H1 (cell line): ENCODE results near the gene POLR1D. TPM values are rescaled to one million over a fixed set of nuclear protein-coding genes. Genes with fewer than 3 reads are reported as not detected.

Source experiments
- CTCF ChIA-PET: fragments of 300-600 bp; sonication (Branson Sonifier 250); formaldehyde crosslinking; loops from one replicate; lab custom pipeline; 2021; ENCODE audit not compliant: partially characterized antibody; lab: Charles Lee
- POLR2A ChIA-PET: fragments of 300-600 bp; sonication (Branson Sonifier 250); formaldehyde crosslinking; loops from one replicate; lab custom pipeline; 2021; ENCODE audit warnings: inconsistent platforms; ENCODE audit not compliant: partially characterized antibody; lab: Charles Lee
- DNase-seq, 2 experiments: peaks; one replicate each; pipeline versions ENCODE4 v3.0.0 to v3.0.0-alpha.2; 2010 to 2022; ENCODE audit warnings: low spot score in 2 of 2, low read depth in 1 of 2, mixed read lengths in 1 of 2
- FAIRE-seq: peaks from 2 replicates; lab custom pipeline; 2011; peaks lifted over from hg19 to GRCh38; lab: Jason Lieb, UNC
- H2AFZ ChIP-seq: 2 replicates; pipeline ENCODE4 v1.8.1; 2012; ENCODE audit warnings: low read length, inconsistent platforms
- H2AK5ac ChIP-seq: 2 replicates; pipeline ENCODE4 v1.6.1; 2013; ENCODE audit warnings: low read depth, low read length
- H2BK120ac ChIP-seq: replicated peaks from 2 replicates; pipeline ENCODE3; 2013; ENCODE audit warnings: low read depth, low read length, inconsistent platforms
- H2BK12ac ChIP-seq: 2 replicates; pipeline ENCODE4 v1.6.1; 2013; ENCODE audit warnings: low read depth, low read length
- H2BK15ac ChIP-seq: 2 replicates; pipeline ENCODE4 v1.6.1; 2013; ENCODE audit warnings: low read length
- H2BK20ac ChIP-seq: 2 replicates; pipeline ENCODE4 v1.6.1; 2013; ENCODE audit warnings: low read length
- H2BK5ac ChIP-seq: 2 replicates; pipeline ENCODE4 v1.6.1; 2013; ENCODE audit warnings: low read depth, low read length
- H3K14ac ChIP-seq: 2 replicates; pipeline ENCODE4 v1.6.1; 2013; ENCODE audit warnings: inconsistent platforms; ENCODE audit not compliant: insufficient read length
- H3K18ac ChIP-seq: 2 replicates; pipeline ENCODE4 v1.6.1; 2013; ENCODE audit warnings: low read length; ENCODE audit errors: extremely low read depth
- H3K23ac ChIP-seq: 2 replicates; pipeline ENCODE4 v1.6.1; 2013; ENCODE audit warnings: inconsistent platforms; ENCODE audit not compliant: insufficient read length
- H3K23me2 ChIP-seq: 2 replicates; pipeline ENCODE4 v1.6.1; 2013; ENCODE audit warnings: low read depth, low read length
- H3K27ac ChIP-seq: 2 replicates; pipeline ENCODE4 v1.6.1; 2011; ENCODE audit warnings: low read depth, low read length, inconsistent platforms
- H3K27me3 ChIP-seq, 4 experiments: replicated peaks in 1 of 4; 1 replicate in 1 of 4; 2 replicates in 3 of 4; pipeline versions ENCODE4 v1.6.1 to v1.8.1; 2011 to 2013; ENCODE audit warnings: low read length in 3 of 4, mild to moderate bottlenecking in 3 of 4, inconsistent platforms in 2 of 4, mixed read lengths in 2 of 4, moderate library complexity in 1 of 4; ENCODE audit not compliant: control insufficient read depth in 3 of 4, insufficient read depth in 3 of 4; ENCODE audit errors: extremely low read depth in 1 of 4
- H3K36me3 ChIP-seq, 4 experiments: 2 replicates each; pipeline versions ENCODE4 v1.6.1 to v1.8.1; 2011 to 2013; ENCODE audit warnings: mild to moderate bottlenecking in 4 of 4, low read length in 3 of 4, moderate library complexity in 2 of 4, control low read depth in 1 of 4, inconsistent platforms in 1 of 4; ENCODE audit not compliant: insufficient read depth in 4 of 4, control insufficient read depth in 2 of 4
- H3K4ac ChIP-seq: replicated peaks from 2 replicates; pipeline ENCODE3; 2013; ENCODE audit warnings: low read length, low read depth, mixed read lengths, inconsistent platforms; ENCODE audit not compliant: insufficient read length
- H3K4me1 ChIP-seq, 4 experiments: replicated peaks in 1 of 4; 1 replicate in 1 of 4; 2 replicates in 3 of 4; pipeline versions ENCODE4 v1.6.1 to v1.8.1; 2011 to 2013; ENCODE audit warnings: low read length in 3 of 4, inconsistent platforms in 2 of 4, mixed read lengths in 1 of 4; ENCODE audit not compliant: insufficient read depth in 4 of 4, control insufficient read depth in 3 of 4
- H3K4me2 ChIP-seq, 2 experiments: 2 replicates each; pipeline versions ENCODE4 v1.6.1 to v1.8.1; 2011 to 2013; ENCODE audit warnings: low read depth in 2 of 2, low read length in 2 of 2, control low read depth in 1 of 2, inconsistent platforms in 1 of 2, mild to moderate bottlenecking in 1 of 2; ENCODE audit not compliant: insufficient read depth in 1 of 2
- H3K4me3 ChIP-seq, 4 experiments: fragments of 200-600, 300-600 bp in 1 of 4; sonication (generic), shearing (Covaris generic), sonication (Bioruptor Twin) in 1 of 4; 2 replicates each; pipeline versions ENCODE4 v1.5.1 to v1.8.1; 2011 to 2016; ENCODE audit warnings: low read length in 4 of 4, low read depth in 3 of 4, control low read depth in 2 of 4, inconsistent platforms in 2 of 4, mild to moderate bottlenecking in 2 of 4, mixed read lengths in 1 of 4, moderate library complexity in 1 of 4; ENCODE audit not compliant: insufficient read depth in 2 of 4; ENCODE audit errors: extremely low read depth in 1 of 4
- H3K56ac ChIP-seq: replicated peaks from 2 replicates; pipeline ENCODE3; 2013; ENCODE audit warnings: low read depth, mild to moderate bottlenecking, mixed read lengths, low read length, inconsistent platforms; ENCODE audit not compliant: insufficient read length
- H3K79me1 ChIP-seq: 2 replicates; pipeline ENCODE4 v1.6.1; 2013; ENCODE audit warnings: low read depth, low read length, control low read depth
- H3K79me2 ChIP-seq, 2 experiments: 2 replicates each; pipeline versions ENCODE4 v1.6.1 to v1.8.1; 2012 to 2013; ENCODE audit warnings: low read length in 2 of 2, mild to moderate bottlenecking in 2 of 2, inconsistent platforms in 1 of 2; ENCODE audit not compliant: insufficient read depth in 2 of 2, control insufficient read depth in 1 of 2
- H3K9ac ChIP-seq, 4 experiments: replicated peaks in 1 of 4; 1 replicate in 1 of 4; 2 replicates in 3 of 4; pipeline versions ENCODE4 v1.6.1 to v1.8.1; 2011 to 2013; ENCODE audit warnings: low read depth in 3 of 4, low read length in 3 of 4, control low read depth in 2 of 4, mild to moderate bottlenecking in 2 of 4, moderate library complexity in 2 of 4, inconsistent platforms in 1 of 4; ENCODE audit errors: extremely low read depth in 1 of 4
- H3K9me3 ChIP-seq, 2 experiments: 2 replicates each; pipeline versions ENCODE4 v1.6.1 to v1.8.1; 2012 to 2013; ENCODE audit warnings: mild to moderate bottlenecking in 2 of 2, moderate library complexity in 2 of 2, control low read depth in 1 of 2, inconsistent platforms in 1 of 2, low read depth in 1 of 2, low read length in 1 of 2, mixed read lengths in 1 of 2; ENCODE audit not compliant: insufficient read depth in 2 of 2
- H4K20me1 ChIP-seq, 2 experiments: replicated peaks in 1 of 2; 2 replicates each; pipeline versions ENCODE3 to v1.8.1; 2011 to 2013; ENCODE audit warnings: inconsistent platforms in 2 of 2, low read length in 2 of 2, mild to moderate bottlenecking in 1 of 2; ENCODE audit not compliant: insufficient read depth in 2 of 2, control insufficient read depth in 1 of 2
- H4K5ac ChIP-seq: 2 replicates; pipeline ENCODE4 v1.6.1; 2013; ENCODE audit warnings: low read length, low read depth, mixed read lengths, inconsistent platforms; ENCODE audit not compliant: insufficient read length
- H4K8ac ChIP-seq: 2 replicates; pipeline ENCODE4 v1.8.0; 2013; ENCODE audit warnings: mild to moderate bottlenecking, moderate library complexity, low read length, inconsistent platforms; ENCODE audit not compliant: insufficient read depth; ENCODE audit errors: extremely low read depth
- H4K91ac ChIP-seq: replicated peaks from 2 replicates; pipeline ENCODE3; 2013; ENCODE audit warnings: low read length, mixed read lengths, inconsistent platforms; ENCODE audit not compliant: insufficient read length
- CEBPB ChIP-seq: IDR thresholded peaks from 2 replicates; pipeline ENCODE4 v1.6.1; 2012; ENCODE audit warnings: low read depth, low read length
- CREB1 ChIP-seq: IDR thresholded peaks from 2 replicates; pipeline ENCODE4 v1.6.1; 2012; ENCODE audit warnings: inconsistent platforms
- SP2 ChIP-seq: IDR thresholded peaks from 2 replicates; pipeline ENCODE4 v1.6.1; 2012; ENCODE audit warnings: mild to moderate bottlenecking, low read length, inconsistent platforms
- WGBS, 2 experiments: shearing (Covaris generic) in 1 of 2; methylation state at CpG; one replicate each; pipeline versions ENCODE4 v1.1.6 to v1.1.7; 2013 to 2015; ENCODE audit warnings: low lambda C conversion rate in 2 of 2, mixed read lengths in 2 of 2, inconsistent platforms in 1 of 2, low coverage in 1 of 2, missing lambda C conversion rate in 1 of 2; ENCODE audit not compliant: insufficient replicate concordance in 2 of 2, insufficient coverage in 1 of 2, insufficient read length in 1 of 2; ENCODE audit errors: extremely low coverage in 1 of 2, missing lambda C conversion rate in 1 of 2; 5-methylcytosine and 5-hydroxymethylcytosine counted together
- polyA plus RNA-seq, 7 experiments: library from polyadenylated mRNA; depleted of rRNA in 3 of 7; stranded (reverse) in 5 of 7; unstranded in 2 of 7; fragments of >200 nt in 5 of 7; fragments of 200-250 nt in 2 of 7; gene quantifications; 1 replicate in 5 of 7; 2 replicates in 1 of 7; 4 replicates in 1 of 7; pipeline versions ENCODE4 v1.2.1 to v1.2.3, GENCODE V29; 2011 to 2013; ENCODE audit warnings: missing spikeins in 2 of 7, mixed read lengths in 2 of 7
- total RNA-seq: library from RNA; stranded (reverse); fragmentation: NEBNext Ultra II Directional; extraction: Animal tissue kit (Norgen Biotek cat#: 25700); gene quantifications from 2 replicates; pipeline ENCODE4 v1.2.1, GENCODE V29; 2021
- TF ChIP-seq, protein P1 (sequence below): IDR thresholded peaks from 2 replicates; pipeline ENCODE4 v1.6.1; 2012; ENCODE audit warnings: inconsistent platforms

POLR1D gene
- total and polyA plus RNA-seq, 2 of the 8 experiments (the other 6 are each of a cell fraction or from before 2014, with no cell fraction given) = 226 to 232 TPM

DNA sequence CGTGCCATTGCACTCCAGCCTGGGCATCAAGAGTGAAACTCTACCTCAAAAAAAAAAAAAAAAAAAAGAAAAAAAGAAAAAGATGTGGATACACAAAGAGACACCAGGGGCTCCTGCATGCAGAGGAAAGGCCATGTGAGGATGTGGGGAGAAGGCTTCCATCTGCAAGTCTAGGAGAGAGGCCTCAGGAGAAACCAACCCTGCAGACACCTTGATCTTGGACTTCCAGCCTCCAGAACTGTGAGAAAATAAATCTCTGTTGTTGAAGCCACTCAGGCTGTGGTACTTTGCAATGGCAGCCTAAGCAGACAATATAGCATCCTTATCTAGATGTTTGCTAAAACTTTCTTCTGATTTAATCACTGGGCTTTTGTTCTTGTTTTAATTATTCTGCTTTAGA lies 50.3 kb downstream of the POLR1D start:
- H3K36me3 ChIP-seq = no peaks in the 10 kb centered on the region
- no peak overlapping the region for H2AK5ac ChIP-seq
- no peak overlapping the region for H2AFZ ChIP-seq
- no peak overlapping the region for H3K9ac ChIP-seq
- no peak for TF ChIP-seq CEBPB
- TF ChIP-seq SP2 = no peak
- TF ChIP-seq, protein P1, sequence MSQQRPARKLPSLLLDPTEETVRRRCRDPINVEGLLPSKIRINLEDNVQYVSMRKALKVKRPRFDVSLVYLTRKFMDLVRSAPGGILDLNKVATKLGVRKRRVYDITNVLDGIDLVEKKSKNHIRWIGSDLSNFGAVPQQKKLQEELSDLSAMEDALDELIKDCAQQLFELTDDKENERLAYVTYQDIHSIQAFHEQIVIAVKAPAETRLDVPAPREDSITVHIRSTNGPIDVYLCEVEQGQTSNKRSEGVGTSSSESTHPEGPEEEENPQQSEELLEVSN = no peak
- TF ChIP-seq CREB1 = no peak
- H3K56ac ChIP-seq = no peak overlapping the region
- no peaks in the 10 kb centered on the region for H3K4me1 ChIP-seq
- H2BK5ac ChIP-seq = no peak overlapping the region
- no peak overlapping the region for H3K4ac ChIP-seq
- no peak overlapping the region for H3K4me3 ChIP-seq
- no peak overlapping the region for H4K91ac ChIP-seq
- ChIA-PET CTCF (interaction anchor here (11.6 kb wide), 1 partner anchor 155 kb away, joined by 112 read pairs; no protein-coding TSS in a partner anchor), POLR2A (no interaction called here)
- 75% methylated on average over 1 of the region's 1 CpG; no CpG with 5 or more reads in 1 of the 2 experiments for WGBS, 2 experiments
- H3K4me2 ChIP-seq = no peak overlapping the region
- H4K20me1 ChIP-seq = no peaks in the 10 kb centered on the region
- DNase-seq (no peak), FAIRE-seq (no peak)
- no peak overlapping the region for H4K8ac ChIP-seq
- no peaks in the 10 kb centered on the region for H3K27me3 ChIP-seq
- no peak overlapping the region for H3K18ac ChIP-seq
- H4K5ac ChIP-seq = no peak overlapping the region
- no peaks in the 10 kb centered on the region for H3K23me2 ChIP-seq
- H2BK12ac ChIP-seq = no peak overlapping the region
- H3K79me2 ChIP-seq = no peaks in the 10 kb centered on the region
- H2BK15ac ChIP-seq = no peak overlapping the region
- H3K23ac ChIP-seq = no peak overlapping the region
- H3K9me3 ChIP-seq = 0 out of 4 replicates have a peak, but pooled peaks cover 0 to 2% of the 10 kb centered on the region in 2 experiments
- no peaks in the 10 kb centered on the region for H3K79me1 ChIP-seq
- H3K14ac ChIP-seq = no peak overlapping the region
- H2BK120ac ChIP-seq = no peak overlapping the region
- no peak overlapping the region for H3K27ac ChIP-seq
- no peak overlapping the region for H2BK20ac ChIP-seq
